ENCODE results near the gene CYGB. TPM values are rescaled to one million over a fixed set of nuclear protein-coding genes. Genes with fewer than 3 reads are reported as not detected.

Gene CYGB
- total and polyA plus RNA-seq, 9 of the 15 experiments (the other 6 are each of a cell fraction or from before 2014, with no cell fraction given) = 0.08 to 0.95 (median 0.18) TPM; not detected in 5

GRCh38 chr17:76497979-76498875, 39.3 kb downstream of the CYGB start:
- ChIA-PET CTCF (ENCODE audit: low intra/inter-chr PET ratio) (no interaction called here), POLR2A (interaction anchor here (0.6 to 1.8 kb wide), 4 partner anchors 8 to 25 kb away, joined by 4 to 7 read pairs (median 5); no protein-coding TSS in a partner anchor)
- TF ChIP-seq TEAD2 (tag; IDR thresholded peaks at IDR 0.05) (no peak), ZNF146 (CRISPR knock-in tag; IDR thresholded peaks at IDR 0.05; ENCODE audit: unreplicated experiment) (no peak), ZFP91 (CRISPR knock-in tag; IDR thresholded peaks at IDR 0.05) (0 out of 2 replicates have a peak, but pooled peaks have one; percentile 30), MCM3 (IDR thresholded peaks at IDR 0.05) (peak; percentile 46; the same call in 1 of the 2 replicates)
- H4K20me1 ChIP-seq (replicated peaks; ENCODE audit: control insufficient read depth, insufficient read depth, low read length) = peaks cover 10% of the 10 kb centered on the region; the same call in 1 of the 2 replicates
- in situ Hi-C loops (cut with MboI) = no loop called here
- H3K79me2 ChIP-seq (ENCODE audit: control insufficient read depth, insufficient read depth, low read length) = no peaks in the 10 kb centered on the region
- 45% methylated on average over 31 of the region's 31 CpGs for WGBS (ENCODE audit: insufficient coverage, low coverage, missing lambda C conversion rate)
- no peak overlapping the region for H3K4me2 ChIP-seq (ENCODE audit: insufficient read depth, low read length)
- no peak overlapping the region for H3K27ac ChIP-seq (ENCODE audit: extremely low read depth, low read depth, low read length)
- H2AFZ ChIP-seq (ENCODE audit: low read depth, low read length) = no peak overlapping the region
- no peaks in the 10 kb centered on the region for H3K36me3 ChIP-seq (ENCODE audit: control insufficient read depth, insufficient read depth, low read length)
- H3K27me3 ChIP-seq (ENCODE audit: control insufficient read depth in 2 of 2, insufficient read depth in 2 of 2, low read length in 2 of 2) = peaks cover 0 to 7% of the 10 kb centered on the region in 2 experiments; a peak in 2 of 5 replicates
- H3K4me3 ChIP-seq = no peak overlapping the region
- H3K9ac ChIP-seq (ENCODE audit: insufficient read depth in 1 of 2, low read depth in 2 of 2, low read length in 2 of 2) = peak overlapping the region in 1 of 2 experiments; percentile 41; a peak in 2 of 4 replicates
- intact Hi-C loops (cut with micrococcal nuclease) = no loop called here
- ATAC-seq (no peak), DNase-seq (ENCODE audit: extremely low read depth in 1 of 4, low spot score in 3 of 4) (no peak), FAIRE-seq (peak; percentile 82)
- peaks cover 4% of the 10 kb centered on the region for H3K9me1 ChIP-seq (ENCODE audit: control insufficient read depth, insufficient read depth, low read length)
- no TSS peak for BruUV-seq (replicated peaks)
- H3K4me1 ChIP-seq (replicated peaks in 1 of 2; ENCODE audit: control insufficient read depth in 2 of 2, insufficient read depth in 2 of 2, low read length in 2 of 2) = peaks cover 16 to 44% of the 10 kb centered on the region in 2 experiments; a peak in 4 of 5 replicates
- no peaks in the 10 kb centered on the region for H3K9me3 ChIP-seq (replicated peaks; ENCODE audit: control insufficient read depth, insufficient read depth, low read depth, low read length)

All from K562 (cell line).